K562 (cell line): Measurements from ENCODE around the gene ROPN1L. TPM values are rescaled to one million over a fixed set of nuclear protein-coding genes. Genes with fewer than 3 reads are reported as not detected.

Experiments
- ATAC-seq: fragments of 200-7000 bp; cut with Tn5 transposase; 3 replicates; pipeline ENCODE4 v1.9.1; 2020; ENCODE audit warnings: moderate library complexity
- BruUV-seq: library from RNA; stranded (reverse); fragments of 400-500 nt; replicated peaks from 2 replicates; lab custom pipeline; 2021; lab: Mats Ljungman, UMichigan
- CTCF ChIA-PET: fragments of 300-600 bp; formaldehyde crosslinking; extraction: SDS; loops from one replicate; lab custom pipeline; 2021; ENCODE audit warnings: low intra/inter-chr PET ratio; lab: Yijun Ruan, JAX
- POLR2A ChIA-PET: fragments of 300-600, 350-650 bp; sonication (Branson Sonifier 250); formaldehyde crosslinking; extraction: SDS; loops from one replicate; lab custom pipeline; 2021; ENCODE audit warnings: antibody characterized with exemption, inconsistent platforms; lab: Yijun Ruan, JAX
- DNase-seq, 4 experiments: peaks; one replicate each; pipeline versions ENCODE4 v3.0.0 to v3.0.0-alpha.2; 2011 to 2018; ENCODE audit warnings: low spot score in 3 of 4, mixed read lengths in 3 of 4; ENCODE audit errors: extremely low read depth in 1 of 4
- FAIRE-seq: peaks from 2 replicates; lab custom pipeline; 2011; peaks lifted over from hg19 to GRCh38; lab: Jason Lieb, UNC
- H2AFZ ChIP-seq: 2 replicates; pipeline ENCODE4 v1.6.0; 2011; ENCODE audit warnings: low read depth, low read length, control low read depth, inconsistent platforms
- H3K27ac ChIP-seq: fragments of 200-600 bp; 3 replicates; pipeline ENCODE4 v1.8.0; 2011; ENCODE audit warnings: low read depth, mild to moderate bottlenecking, control low read depth, inconsistent platforms, low read length, moderate library complexity, mixed read lengths; ENCODE audit errors: extremely low read depth
- H3K27me3 ChIP-seq, 2 experiments: fragments of 300-600 bp in 1 of 2; 2 replicates in 1 of 2; 3 replicates in 1 of 2; pipeline versions ENCODE4 v1.6.0 to v1.8.0; 2011; ENCODE audit warnings: inconsistent platforms in 2 of 2, low read length in 2 of 2, mild to moderate bottlenecking in 1 of 2, mixed read lengths in 1 of 2, moderate library complexity in 1 of 2; ENCODE audit not compliant: control insufficient read depth in 2 of 2, insufficient read depth in 2 of 2
- H3K36me3 ChIP-seq: fragments of 300-600 bp; 3 replicates; pipeline ENCODE4 v1.8.0; 2011; ENCODE audit warnings: mild to moderate bottlenecking, low read length, inconsistent platforms; ENCODE audit not compliant: control insufficient read depth, insufficient read depth
- H3K4me1 ChIP-seq, 2 experiments: fragments of 200-600 bp in 1 of 2; replicated peaks in 1 of 2; 2 replicates in 1 of 2; 3 replicates in 1 of 2; pipeline versions ENCODE4 v1.5.1 to v1.8.0; 2011; ENCODE audit warnings: inconsistent platforms in 2 of 2, low read length in 2 of 2, mild to moderate bottlenecking in 1 of 2, mixed read lengths in 1 of 2, moderate library complexity in 1 of 2; ENCODE audit not compliant: control insufficient read depth in 2 of 2, insufficient read depth in 2 of 2
- H3K4me2 ChIP-seq: 2 replicates; pipeline ENCODE4 v1.6.1; 2011; ENCODE audit warnings: low read length, control low read depth, inconsistent platforms, mixed read lengths; ENCODE audit not compliant: insufficient read depth
- H3K4me3 ChIP-seq: fragments of 200-600 bp; sonication (generic), shearing (Covaris generic); 2 replicates; pipeline ENCODE4 v1.5.1; 2016; ENCODE audit warnings: control low read depth, inconsistent platforms
- H3K79me2 ChIP-seq: fragments of 200-600 bp; 3 replicates; pipeline ENCODE4 v1.8.0; 2011; ENCODE audit warnings: low read length, inconsistent platforms; ENCODE audit not compliant: control insufficient read depth, insufficient read depth
- H3K9ac ChIP-seq, 2 experiments: 2 replicates each; pipeline versions ENCODE4 v1.6.0 to v1.6.1; 2011; ENCODE audit warnings: low read depth in 2 of 2, low read length in 2 of 2, control low read depth in 1 of 2, inconsistent platforms in 1 of 2, mild to moderate bottlenecking in 1 of 2, mixed read lengths in 1 of 2; ENCODE audit not compliant: insufficient read depth in 1 of 2
- H3K9me1 ChIP-seq: one replicate; pipeline ENCODE4 v1.6.0; 2011; ENCODE audit warnings: inconsistent platforms, mild to moderate bottlenecking, low read length, moderate library complexity; ENCODE audit not compliant: control insufficient read depth, insufficient read depth
- H3K9me3 ChIP-seq: replicated peaks from 2 replicates; pipeline ENCODE4 v1.5.1; 2011; ENCODE audit warnings: low read depth, low read length, inconsistent platforms; ENCODE audit not compliant: control insufficient read depth, insufficient read depth
- H4K20me1 ChIP-seq: replicated peaks from 2 replicates; pipeline ENCODE4 v1.6.1; 2011; ENCODE audit warnings: low read length, inconsistent platforms, mixed read lengths; ENCODE audit not compliant: control insufficient read depth, insufficient read depth
- AFF1 ChIP-seq, 2 experiments: fragments of 450-650 bp; IDR thresholded peaks; 2 replicates each; pipeline ENCODE4 v1.6.1; 2018; ENCODE audit warnings: mild to moderate bottlenecking in 2 of 2, low read depth in 1 of 2; ENCODE audit not compliant: partially characterized antibody in 2 of 2
- BRD4 ChIP-seq: fragments of 200-600 bp; sonication (generic); IDR thresholded peaks from 2 replicates; pipeline ENCODE4 v1.6.1; 2017; ENCODE audit warnings: inconsistent platforms
- BRD9 ChIP-seq: fragments of 450-650 bp; IDR thresholded peaks from 2 replicates; pipeline ENCODE4 v1.6.1; 2018; ENCODE audit warnings: low read depth; ENCODE audit not compliant: partially characterized antibody
- GATA2 ChIP-seq: sonication (generic); formaldehyde crosslinking; IDR thresholded peaks from 2 replicates; pipeline ENCODE4 v1.4.0; 2020; ENCODE audit warnings: mild to moderate bottlenecking, missing genetic modification reagents
- MAFF ChIP-seq: IDR thresholded peaks from 2 replicates; pipeline ENCODE4 v1.6.1; 2012; ENCODE audit warnings: low read length, improper control_type of control experiment
- MEF2D ChIP-seq: conservative IDR thresholded peaks from 2 replicates; pipeline ENCODE4 v1.6.1; 2016; ENCODE audit warnings: low read depth, missing genetic modification characterization, missing compliant biosample characterization
- POLR2G ChIP-seq: fragments of 200-400 bp; formaldehyde crosslinking; IDR thresholded peaks from 2 replicates; pipeline ENCODE4 v1.6.1; 2017; ENCODE audit warnings: low read depth, mild to moderate bottlenecking, antibody characterized with exemption, low read length, moderate library complexity
- ZNF175 ChIP-seq: fragments of 200-800 bp; sonication (Bioruptor generic); IDR thresholded peaks from 2 replicates; pipeline ENCODE4 v1.6.1; 2016; ENCODE audit warnings: low read depth, mild to moderate bottlenecking, missing genetic modification characterization, missing compliant biosample characterization
- ZNF274 ChIP-seq: IDR thresholded peaks from 2 replicates; pipeline ENCODE4 v1.6.1; 2011; ENCODE audit warnings: low read depth, mild to moderate bottlenecking, low read length, moderate library complexity, borderline replicate concordance
- WGBS: fragments of 100-300 bp; shearing (Covaris generic); methylation state at CpG from one replicate; pipeline ENCODE4 v1.1.6; 2016; ENCODE audit warnings: low coverage, mixed read lengths; ENCODE audit not compliant: insufficient coverage; ENCODE audit errors: missing lambda C conversion rate; 5-methylcytosine and 5-hydroxymethylcytosine counted together
- in situ Hi-C: fragments of 300-500 bp; cut with MboI; formaldehyde crosslinking; loops from 4 replicates; pipeline ENCODE4 v1.15.0; 2018; ENCODE audit warnings: inconsistent platforms, mixed read lengths
- intact Hi-C: fragments of 100-400 bp; cut with micrococcal nuclease; formaldehyde crosslinking; loops from 2 replicates; pipeline ENCODE4 v1.14.2; 2022
- polyA plus RNA-seq, 8 experiments: library from polyadenylated mRNA; depleted of rRNA in 4 of 8; stranded (reverse) in 5 of 8; unstranded in 3 of 8; fragments of >200 nt; fragmentation: Nextera tagmentation in 2 of 8; fragmentation: Illumina TruSeq in 1 of 8; extraction: Ambion mirVana in 2 of 8; extraction: Trizol in 1 of 8; gene quantifications; 2 replicates each; pipeline versions ENCODE4 v1.2.1 to v1.2.3, GENCODE V29; 2011 to 2014; ENCODE audit warnings: inconsistent platforms in 1 of 8, missing spikeins in 1 of 8
- total RNA-seq, 7 experiments: library from RNA; depleted of rRNA in 6 of 7; stranded (reverse); fragments of >200 nt in 6 of 7; fragmentation: Illumina TruSeq in 2 of 7; extraction: Trizol in 2 of 7; gene quantifications; 2 replicates each; pipeline versions ENCODE4 v1.2.1 to v1.2.3, GENCODE V29; 2011 to 2021; ENCODE audit warnings: low replicate concordance in 1 of 7

ROPN1L gene
- total and polyA plus RNA-seq, 9 of the 15 experiments (the other 6 are each of a cell fraction or from before 2014, with no cell fraction given) = 0.04 to 0.85 (median 0.24) TPM; not detected in 3

GRCh38 chr5:10479154-10479721, 37.6 kb downstream of the ROPN1L start:
- H3K27ac ChIP-seq = no peak overlapping the region

More at GRCh38 chr5:10479154-10479721, 37.6 kb downstream of the ROPN1L start:
- no peak for TF ChIP-seq MAFF
- TF ChIP-seq ZNF274 = no peak
- TF ChIP-seq ZNF175 = no peak
- no peak for TF ChIP-seq GATA2
- no peak for TF ChIP-seq POLR2G
- TF ChIP-seq BRD9 = no peak
- no peak for TF ChIP-seq MEF2D (tag)
- no peak for TF ChIP-seq AFF1 (IDR thresholded peaks at IDR 0.05; ENCODE audit: low read depth in 1 of 2, partially characterized antibody in 2 of 2)
- TF ChIP-seq BRD4 = no peak
- in situ Hi-C loops (no loop called here), intact Hi-C loops (no loop called here)
- no peak for FAIRE-seq
- CTCF ChIA-PET = no interaction called here
- H3K27me3 ChIP-seq = peaks cover 41 to 79% of the 10 kb centered on the region in 2 experiments
- ATAC-seq = no peak
- H3K9me1 ChIP-seq = no peaks in the 10 kb centered on the region
- no peaks in the 10 kb centered on the region for H3K36me3 ChIP-seq
- no peak overlapping the region for H3K4me2 ChIP-seq
- H3K4me1 ChIP-seq = no peaks in the 10 kb centered on the region
- H4K20me1 ChIP-seq = no peaks in the 10 kb centered on the region
- no peaks in the 10 kb centered on the region for H3K9me3 ChIP-seq
- no TSS peak for BruUV-seq
- no peak for DNase-seq
- H3K79me2 ChIP-seq = no peaks in the 10 kb centered on the region
- 3% methylated on average over 11 of the region's 11 CpGs for WGBS
- no peak overlapping the region for H3K4me3 ChIP-seq
- H2AFZ ChIP-seq = no peak overlapping the region
- H3K9ac ChIP-seq = no peak overlapping the region
- POLR2A ChIA-PET = interaction anchor here (0.8 to 3.1 kb wide), 2 partner anchors 10 to 126 kb away, joined by 3 to 11 read pairs; partner anchors contain the start of gene MARCHF6
